K562 (cell line): Measurements from ENCODE around the gene PDE1C. TPM values are rescaled to one million over a fixed set of nuclear protein-coding genes. Genes with fewer than 3 reads are reported as not detected.

Experiments used
- ATAC-seq: fragments of 200-7000 bp; cut with Tn5 transposase; 3 replicates; pipeline ENCODE4 v1.9.1; 2020; ENCODE audit warnings: moderate library complexity
- BruUV-seq: library from RNA; stranded (reverse); fragments of 400-500 nt; replicated peaks from 2 replicates; lab custom pipeline; 2021; lab: Mats Ljungman, UMichigan
- CTCF ChIA-PET: fragments of 300-600 bp; formaldehyde crosslinking; extraction: SDS; loops from one replicate; lab custom pipeline; 2021; ENCODE audit warnings: low intra/inter-chr PET ratio; lab: Yijun Ruan, JAX
- POLR2A ChIA-PET: fragments of 300-600, 350-650 bp; sonication (Branson Sonifier 250); formaldehyde crosslinking; extraction: SDS; loops from one replicate; lab custom pipeline; 2021; ENCODE audit warnings: antibody characterized with exemption, inconsistent platforms; lab: Yijun Ruan, JAX
- DNase-seq, 4 experiments: peaks; one replicate each; pipeline versions ENCODE4 v3.0.0 to v3.0.0-alpha.2; 2011 to 2018; ENCODE audit warnings: low spot score in 3 of 4, mixed read lengths in 3 of 4; ENCODE audit errors: extremely low read depth in 1 of 4
- FAIRE-seq: peaks from 2 replicates; lab custom pipeline; 2011; peaks lifted over from hg19 to GRCh38; lab: Jason Lieb, UNC
- H2AFZ ChIP-seq: 2 replicates; pipeline ENCODE4 v1.6.0; 2011; ENCODE audit warnings: low read depth, low read length, control low read depth, inconsistent platforms
- H3K27ac ChIP-seq: fragments of 200-600 bp; 3 replicates; pipeline ENCODE4 v1.8.0; 2011; ENCODE audit warnings: low read depth, mild to moderate bottlenecking, control low read depth, inconsistent platforms, low read length, moderate library complexity, mixed read lengths; ENCODE audit errors: extremely low read depth
- H3K27me3 ChIP-seq, 2 experiments: fragments of 300-600 bp in 1 of 2; 2 replicates in 1 of 2; 3 replicates in 1 of 2; pipeline versions ENCODE4 v1.6.0 to v1.8.0; 2011; ENCODE audit warnings: inconsistent platforms in 2 of 2, low read length in 2 of 2, mild to moderate bottlenecking in 1 of 2, mixed read lengths in 1 of 2, moderate library complexity in 1 of 2; ENCODE audit not compliant: control insufficient read depth in 2 of 2, insufficient read depth in 2 of 2
- H3K36me3 ChIP-seq: fragments of 300-600 bp; 3 replicates; pipeline ENCODE4 v1.8.0; 2011; ENCODE audit warnings: mild to moderate bottlenecking, low read length, inconsistent platforms; ENCODE audit not compliant: control insufficient read depth, insufficient read depth
- H3K4me1 ChIP-seq, 2 experiments: fragments of 200-600 bp in 1 of 2; replicated peaks in 1 of 2; 2 replicates in 1 of 2; 3 replicates in 1 of 2; pipeline versions ENCODE4 v1.5.1 to v1.8.0; 2011; ENCODE audit warnings: inconsistent platforms in 2 of 2, low read length in 2 of 2, mild to moderate bottlenecking in 1 of 2, mixed read lengths in 1 of 2, moderate library complexity in 1 of 2; ENCODE audit not compliant: control insufficient read depth in 2 of 2, insufficient read depth in 2 of 2
- H3K4me2 ChIP-seq: 2 replicates; pipeline ENCODE4 v1.6.1; 2011; ENCODE audit warnings: low read length, control low read depth, inconsistent platforms, mixed read lengths; ENCODE audit not compliant: insufficient read depth
- H3K4me3 ChIP-seq: fragments of 200-600 bp; sonication (generic), shearing (Covaris generic); 2 replicates; pipeline ENCODE4 v1.5.1; 2016; ENCODE audit warnings: control low read depth, inconsistent platforms
- H3K79me2 ChIP-seq: fragments of 200-600 bp; 3 replicates; pipeline ENCODE4 v1.8.0; 2011; ENCODE audit warnings: low read length, inconsistent platforms; ENCODE audit not compliant: control insufficient read depth, insufficient read depth
- H3K9ac ChIP-seq, 2 experiments: 2 replicates each; pipeline versions ENCODE4 v1.6.0 to v1.6.1; 2011; ENCODE audit warnings: low read depth in 2 of 2, low read length in 2 of 2, control low read depth in 1 of 2, inconsistent platforms in 1 of 2, mild to moderate bottlenecking in 1 of 2, mixed read lengths in 1 of 2; ENCODE audit not compliant: insufficient read depth in 1 of 2
- H3K9me1 ChIP-seq: one replicate; pipeline ENCODE4 v1.6.0; 2011; ENCODE audit warnings: inconsistent platforms, mild to moderate bottlenecking, low read length, moderate library complexity; ENCODE audit not compliant: control insufficient read depth, insufficient read depth
- H3K9me3 ChIP-seq: replicated peaks from 2 replicates; pipeline ENCODE4 v1.5.1; 2011; ENCODE audit warnings: low read depth, low read length, inconsistent platforms; ENCODE audit not compliant: control insufficient read depth, insufficient read depth
- H4K20me1 ChIP-seq: replicated peaks from 2 replicates; pipeline ENCODE4 v1.6.1; 2011; ENCODE audit warnings: low read length, inconsistent platforms, mixed read lengths; ENCODE audit not compliant: control insufficient read depth, insufficient read depth
- ATF7 ChIP-seq: fragments of 450-650 bp; IDR thresholded peaks from 2 replicates; pipeline ENCODE4 v1.7.1; 2014; ENCODE audit warnings: mild to moderate bottlenecking, moderate library complexity
- CBX1 ChIP-seq: sonication (generic); IDR thresholded peaks from 2 replicates; pipeline ENCODE4 v1.6.1; 2016; ENCODE audit warnings: antibody characterized with exemption, low read depth, mild to moderate bottlenecking
- KDM2B ChIP-seq: fragments of 250-450 bp; sonication (Bioruptor Pico); IDR thresholded peaks from 2 replicates; pipeline ENCODE4 v1.8.0; 2021; ENCODE audit warnings: mild to moderate bottlenecking, moderate library complexity
- NBN ChIP-seq: fragments of 450-650 bp; IDR thresholded peaks from 2 replicates; pipeline ENCODE4 v1.6.1; 2016; ENCODE audit warnings: low read depth, mild to moderate bottlenecking
- PHF20 ChIP-seq: fragments of 450-650 bp; IDR thresholded peaks from 2 replicates; pipeline ENCODE4 v1.6.1; 2018; ENCODE audit not compliant: partially characterized antibody
- SNRNP70 ChIP-seq: fragments of 200-400 bp; formaldehyde crosslinking; optimal IDR thresholded peaks from 2 replicates; pipeline ENCODE3; 2017; ENCODE audit warnings: low read depth, low read length
- SOX6 ChIP-seq: fragments of 450-650 bp; IDR thresholded peaks from 2 replicates; pipeline ENCODE4 v1.6.1; 2014; ENCODE audit warnings: mild to moderate bottlenecking
- TAF15 ChIP-seq: fragments of 200-400 bp; formaldehyde crosslinking; IDR thresholded peaks from 2 replicates; pipeline ENCODE4 v1.6.1; 2017; ENCODE audit warnings: mild to moderate bottlenecking, low read depth, low read length, moderate library complexity
- TEAD2 ChIP-seq: fragments of 450-650 bp; IDR thresholded peaks from 2 replicates; pipeline ENCODE4 v1.6.1; 2016; ENCODE audit warnings: missing genetic modification characterization, control low read depth, missing compliant biosample characterization
- ZNF174 ChIP-seq: fragments of 250-450 bp; sonication (Bioruptor Pico); IDR thresholded peaks from 2 replicates; pipeline ENCODE4 v1.4.0; 2020; ENCODE audit warnings: mild to moderate bottlenecking
- ZNF224 ChIP-seq: sonication (generic); formaldehyde crosslinking; IDR thresholded peaks from 2 replicates; pipeline ENCODE4 v1.8.0; 2022; ENCODE audit warnings: mild to moderate bottlenecking, missing genetic modification reagents
- ZNF24 ChIP-seq: fragments of 450-650 bp; IDR thresholded peaks from 2 replicates; pipeline ENCODE4 v1.6.1; 2016
- WGBS: fragments of 100-300 bp; shearing (Covaris generic); methylation state at CpG from one replicate; pipeline ENCODE4 v1.1.6; 2016; ENCODE audit warnings: low coverage, mixed read lengths; ENCODE audit not compliant: insufficient coverage; ENCODE audit errors: missing lambda C conversion rate; 5-methylcytosine and 5-hydroxymethylcytosine counted together
- in situ Hi-C: fragments of 300-500 bp; cut with MboI; formaldehyde crosslinking; loops from 4 replicates; pipeline ENCODE4 v1.15.0; 2018; ENCODE audit warnings: inconsistent platforms, mixed read lengths
- intact Hi-C: fragments of 100-400 bp; cut with micrococcal nuclease; formaldehyde crosslinking; loops from 2 replicates; pipeline ENCODE4 v1.14.2; 2022
- polyA plus RNA-seq, 8 experiments: library from polyadenylated mRNA; depleted of rRNA in 4 of 8; stranded (reverse) in 5 of 8; unstranded in 3 of 8; fragments of >200 nt; fragmentation: Nextera tagmentation in 2 of 8; fragmentation: Illumina TruSeq in 1 of 8; extraction: Ambion mirVana in 2 of 8; extraction: Trizol in 1 of 8; gene quantifications; 2 replicates each; pipeline versions ENCODE4 v1.2.1 to v1.2.3, GENCODE V29; 2011 to 2014; ENCODE audit warnings: inconsistent platforms in 1 of 8, missing spikeins in 1 of 8
- total RNA-seq, 7 experiments: library from RNA; depleted of rRNA in 6 of 7; stranded (reverse); fragments of >200 nt in 6 of 7; fragmentation: Illumina TruSeq in 2 of 7; extraction: Trizol in 2 of 7; gene quantifications; 2 replicates each; pipeline versions ENCODE4 v1.2.1 to v1.2.3, GENCODE V29; 2011 to 2021; ENCODE audit warnings: low replicate concordance in 1 of 7
- TF ChIP-seq, protein P1 (sequence below), 2 experiments: fragments of 450-650 bp; IDR thresholded peaks; 2 replicates each; pipeline ENCODE4 v1.6.1; 2018; ENCODE audit warnings: mild to moderate bottlenecking in 2 of 2, low read depth in 1 of 2; ENCODE audit not compliant: partially characterized antibody in 2 of 2

The PDE1C gene
- total and polyA plus RNA-seq, 9 of the 15 experiments (the other 6 are each of a cell fraction or from before 2014, with no cell fraction given): under 0.01 to 0.01 TPM; not detected in 7

DNA sequence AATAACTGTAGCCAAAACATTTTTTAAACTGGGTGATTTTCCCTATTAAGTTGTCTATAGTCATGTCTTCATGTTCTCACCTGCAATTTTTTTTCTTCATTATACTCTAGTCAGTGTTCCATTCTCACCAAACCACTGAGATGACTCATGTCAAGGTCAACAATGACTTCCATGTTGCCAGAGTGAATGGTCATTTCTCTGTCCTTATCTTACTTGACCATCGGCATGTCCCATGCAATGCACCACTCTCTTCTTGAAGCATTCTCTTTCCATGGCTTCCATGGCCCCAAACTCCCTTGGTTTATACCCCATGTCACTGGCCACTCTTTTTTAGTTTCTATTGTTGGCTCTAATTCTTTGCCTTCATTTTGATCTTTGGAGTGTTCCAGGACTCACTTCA, 209.3 kb downstream of the PDE1C start:
- no peak overlapping the region for H3K9ac ChIP-seq
- ChIA-PET POLR2A (no interaction called here), CTCF (no interaction called here)
- no peak overlapping the region for H3K4me2 ChIP-seq
- ATAC-seq: no peak
- H3K27me3 ChIP-seq: no peaks in the 10 kb centered on the region
- H3K27ac ChIP-seq: no peak overlapping the region
- H3K9me3 ChIP-seq: no peaks in the 10 kb centered on the region
- H3K79me2 ChIP-seq: no peaks in the 10 kb centered on the region
- intact Hi-C loops: no loop called here
- no peaks in the 10 kb centered on the region for H4K20me1 ChIP-seq
- no peaks in the 10 kb centered on the region for H3K4me1 ChIP-seq
- FAIRE-seq: no peak
- H2AFZ ChIP-seq: no peak overlapping the region
- peak in 1 of 4 experiments; percentile 1 for DNase-seq
- no TSS peak for BruUV-seq
- 0% methylated on average over 1 of the region's 1 CpG for WGBS
- no peaks in the 10 kb centered on the region for H3K9me1 ChIP-seq
- TF ChIP-seq ATF7: no peak
- H3K36me3 ChIP-seq: no peaks in the 10 kb centered on the region
- H3K4me3 ChIP-seq: no peak overlapping the region
- in situ Hi-C loops: no loop called here

DNA sequence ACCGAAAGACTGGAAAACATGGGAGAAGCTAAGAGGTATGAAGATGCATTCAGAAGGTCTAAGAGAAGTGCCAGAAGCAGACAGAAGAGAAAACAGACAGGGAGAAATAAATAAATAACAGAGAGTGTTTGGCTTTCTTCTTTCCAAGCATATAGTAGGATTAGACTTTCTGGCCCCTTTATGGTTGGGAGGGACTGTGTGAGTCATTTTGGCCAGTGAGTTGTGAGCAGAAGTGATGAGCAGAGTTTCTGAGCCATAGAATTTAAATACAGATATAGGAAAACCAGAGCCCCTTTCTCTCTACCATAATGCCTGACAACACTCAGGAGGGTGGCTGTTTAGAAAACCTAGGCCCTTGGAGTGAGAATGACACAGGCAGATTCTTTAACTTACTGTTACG, 212.2 kb downstream of the PDE1C start:
- no peak for FAIRE-seq
- H3K4me1 ChIP-seq: no peaks in the 10 kb centered on the region

More for the DNA sequence above, 212.2 kb downstream of the PDE1C start:
- ChIA-PET CTCF (no interaction called here), POLR2A (interaction anchor here (0.6 kb wide), 1 partner anchor 1099 kb away, joined by 3 read pairs; the partner anchor contains the start of gene FKBP9)
- in situ Hi-C loops (no loop called here), intact Hi-C loops (no loop called here)
- H3K4me2 ChIP-seq: no peak overlapping the region
- H3K4me3 ChIP-seq: no peak overlapping the region
- H3K9me3 ChIP-seq: no peaks in the 10 kb centered on the region
- WGBS: 0% methylated on average over 2 of the region's 2 CpGs
- no peaks in the 10 kb centered on the region for H4K20me1 ChIP-seq
- H2AFZ ChIP-seq: no peak overlapping the region
- H3K27me3 ChIP-seq: no peaks in the 10 kb centered on the region
- TF ChIP-seq NBN (no peak), TAF15 (no peak), ZNF24 (no peak), KDM2B (CRISPR knock-in tag) (no peak), ZNF174 (no peak), SOX6 (no peak), PHF20 (no peak), SNRNP70 (no peak), TEAD2 (tag) (no peak), ZNF224 (CRISPR knock-in tag) (no peak), CBX1 (no peak)
- TF ChIP-seq, protein P1, sequence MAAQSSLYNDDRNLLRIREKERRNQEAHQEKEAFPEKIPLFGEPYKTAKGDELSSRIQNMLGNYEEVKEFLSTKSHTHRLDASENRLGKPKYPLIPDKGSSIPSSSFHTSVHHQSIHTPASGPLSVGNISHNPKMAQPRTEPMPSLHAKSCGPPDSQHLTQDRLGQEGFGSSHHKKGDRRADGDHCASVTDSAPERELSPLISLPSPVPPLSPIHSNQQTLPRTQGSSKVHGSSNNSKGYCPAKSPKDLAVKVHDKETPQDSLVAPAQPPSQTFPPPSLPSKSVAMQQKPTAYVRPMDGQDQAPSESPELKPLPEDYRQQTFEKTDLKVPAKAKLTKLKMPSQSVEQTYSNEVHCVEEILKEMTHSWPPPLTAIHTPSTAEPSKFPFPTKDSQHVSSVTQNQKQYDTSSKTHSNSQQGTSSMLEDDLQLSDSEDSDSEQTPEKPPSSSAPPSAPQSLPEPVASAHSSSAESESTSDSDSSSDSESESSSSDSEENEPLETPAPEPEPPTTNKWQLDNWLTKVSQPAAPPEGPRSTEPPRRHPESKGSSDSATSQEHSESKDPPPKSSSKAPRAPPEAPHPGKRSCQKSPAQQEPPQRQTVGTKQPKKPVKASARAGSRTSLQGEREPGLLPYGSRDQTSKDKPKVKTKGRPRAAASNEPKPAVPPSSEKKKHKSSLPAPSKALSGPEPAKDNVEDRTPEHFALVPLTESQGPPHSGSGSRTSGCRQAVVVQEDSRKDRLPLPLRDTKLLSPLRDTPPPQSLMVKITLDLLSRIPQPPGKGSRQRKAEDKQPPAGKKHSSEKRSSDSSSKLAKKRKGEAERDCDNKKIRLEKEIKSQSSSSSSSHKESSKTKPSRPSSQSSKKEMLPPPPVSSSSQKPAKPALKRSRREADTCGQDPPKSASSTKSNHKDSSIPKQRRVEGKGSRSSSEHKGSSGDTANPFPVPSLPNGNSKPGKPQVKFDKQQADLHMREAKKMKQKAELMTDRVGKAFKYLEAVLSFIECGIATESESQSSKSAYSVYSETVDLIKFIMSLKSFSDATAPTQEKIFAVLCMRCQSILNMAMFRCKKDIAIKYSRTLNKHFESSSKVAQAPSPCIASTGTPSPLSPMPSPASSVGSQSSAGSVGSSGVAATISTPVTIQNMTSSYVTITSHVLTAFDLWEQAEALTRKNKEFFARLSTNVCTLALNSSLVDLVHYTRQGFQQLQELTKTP (IDR thresholded peaks at IDR 0.05; ENCODE audit: low read depth in 1 of 2, partially characterized antibody in 2 of 2): no peak
- H3K79me2 ChIP-seq: no peaks in the 10 kb centered on the region
- H3K9ac ChIP-seq: no peak overlapping the region
- H3K36me3 ChIP-seq: no peaks in the 10 kb centered on the region
- no peak for DNase-seq
- no TSS peak for BruUV-seq
- H3K9me1 ChIP-seq: no peaks in the 10 kb centered on the region
- ATAC-seq: no peak
- no peak overlapping the region for H3K27ac ChIP-seq
